GM13976 (cell line): ENCODE data around the gene RPL23.

ENCODE experiments used
- DNase-seq: peaks from one replicate; pipeline ENCODE4 v3.0.0; 2012; ENCODE audit warnings: low spot score
- CTCF ChIP-seq: IDR thresholded peaks from 2 replicates; pipeline ENCODE4 v1.5.1; 2012; ENCODE audit warnings: borderline replicate concordance, mild to moderate bottlenecking; ENCODE audit not compliant: insufficient read depth; ENCODE audit errors: extremely low read depth, missing control alignments, control extremely low read depth
- in situ Hi-C: fragments of 300-500 bp; cut with MboI; formaldehyde crosslinking; loops from one replicate; pipeline ENCODE4 v1.12.0; 2022; ENCODE audit warnings: low sequenced_read_pairs, mixed read lengths, inconsistent platforms; ENCODE audit not compliant: unreplicated experiment

Gene RPL23

GRCh38 chr17:38879878-38880665 is 26.6 kb upstream of the RPL23 start:
- no peak for DNase-seq
- TF ChIP-seq CTCF = no peak
- in situ Hi-C loops = no loop called here

GRCh38 chr17:38877130-38877851 is 23.8 kb upstream of the RPL23 start:
- DNase-seq = no peak
- in situ Hi-C loops = no loop called here
- no peak for TF ChIP-seq CTCF

GRCh38 chr17:38875477-38876075 is 22.1 kb upstream of the RPL23 start:
- in situ Hi-C loops = no loop called here
- no peak for TF ChIP-seq CTCF
- no peak for DNase-seq

GRCh38 chr17:38874505-38875400 is 21.2 kb upstream of the RPL23 start:
- TF ChIP-seq CTCF = no peak
- DNase-seq = no peak
- in situ Hi-C loops = no loop called here

DNA sequence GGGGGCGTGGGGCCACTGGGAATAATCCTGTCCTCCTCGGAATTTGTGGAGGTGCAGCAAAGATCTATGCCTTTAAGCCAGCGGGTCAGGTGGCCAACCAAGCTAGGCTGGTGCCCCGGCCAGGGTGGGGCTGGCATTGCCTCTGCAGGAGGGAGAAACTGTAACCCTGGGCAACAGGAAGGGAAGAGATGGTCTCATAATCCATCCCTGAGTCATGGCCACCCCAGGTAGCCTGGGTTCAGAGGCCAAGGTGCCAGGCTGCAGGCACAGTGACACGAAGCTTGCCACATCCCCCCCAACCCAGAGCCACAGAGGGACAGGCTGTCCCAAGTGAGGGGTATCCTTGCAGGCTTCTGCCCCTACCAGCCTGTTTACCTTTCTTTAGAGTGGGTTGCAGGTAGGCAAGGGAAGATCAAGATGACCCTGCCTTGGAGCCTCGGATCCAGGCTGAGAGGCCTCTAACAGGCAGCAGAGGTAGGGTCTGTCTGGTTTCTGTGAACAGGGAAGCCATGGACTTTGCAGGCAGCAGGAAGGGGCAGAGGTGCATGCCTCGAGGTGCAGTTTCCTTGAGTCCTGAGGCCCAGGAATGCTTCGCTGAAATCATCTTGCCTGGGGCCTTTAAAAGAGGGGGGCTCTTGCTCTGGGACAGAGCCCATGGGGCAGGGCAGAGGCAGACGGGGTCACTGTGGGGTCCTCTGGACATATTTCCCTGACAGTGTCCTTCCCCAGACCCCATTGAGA is 20.3 kb upstream of the RPL23 start:
- no peak for TF ChIP-seq CTCF
- in situ Hi-C loops = no loop called here
- DNase-seq = no peak
